ENCODE measurements around the gene CCL4L2.
"Not testable (repeated sequence)": the region's sequence is repeated elsewhere in the genome, so short reads cannot be mapped to it uniquely, and the experiment has no call there.

The CCL4L2 gene

DNA sequence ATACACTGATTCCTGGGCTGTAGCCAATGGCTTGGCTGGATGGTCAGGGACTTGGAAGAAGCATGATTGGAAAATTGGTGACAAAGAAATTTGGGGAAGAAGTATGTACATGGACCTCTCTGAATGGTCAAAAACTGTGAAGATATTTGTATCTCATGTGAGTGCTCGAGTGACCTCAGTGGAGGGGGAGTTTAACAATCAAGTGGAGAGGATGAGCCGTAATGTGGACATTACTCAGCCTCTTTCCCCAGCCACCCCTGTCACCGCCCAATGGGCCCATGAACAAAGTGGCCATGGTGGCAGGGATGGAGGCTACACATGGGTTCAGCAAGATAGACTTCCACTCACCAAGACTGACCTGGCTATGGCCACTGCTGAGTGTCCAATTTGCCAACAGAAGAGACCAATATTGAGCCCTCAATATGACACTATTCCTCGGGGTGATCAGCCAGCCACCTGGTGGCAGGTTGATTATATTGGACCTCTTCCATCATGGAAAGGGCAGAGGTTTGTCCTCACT is 10.8 kb downstream of the CCL4L2 start:
- not testable (repeated sequence) for DNase-seq

DNA sequence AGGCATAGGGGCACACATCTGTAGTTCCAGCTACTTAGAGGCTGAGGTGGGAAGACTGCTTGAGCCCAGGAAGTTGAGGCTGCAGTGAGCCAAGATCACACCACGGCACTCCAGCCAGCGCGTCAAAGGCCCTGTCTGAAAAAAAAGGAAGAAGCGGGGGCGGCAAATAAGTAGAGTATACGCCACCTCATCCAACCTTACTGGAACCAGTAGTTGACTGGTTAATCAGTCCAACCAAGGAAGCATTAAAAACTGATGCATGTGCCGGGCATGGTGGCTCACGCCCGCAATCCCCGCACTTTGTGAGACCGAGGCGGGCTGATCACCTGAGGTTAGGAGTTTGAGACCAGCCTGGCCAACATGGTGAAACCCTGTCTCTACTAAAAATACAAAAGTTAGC is 12.1 kb downstream of the CCL4L2 start:
- not testable (repeated sequence) for DNase-seq

DNA sequence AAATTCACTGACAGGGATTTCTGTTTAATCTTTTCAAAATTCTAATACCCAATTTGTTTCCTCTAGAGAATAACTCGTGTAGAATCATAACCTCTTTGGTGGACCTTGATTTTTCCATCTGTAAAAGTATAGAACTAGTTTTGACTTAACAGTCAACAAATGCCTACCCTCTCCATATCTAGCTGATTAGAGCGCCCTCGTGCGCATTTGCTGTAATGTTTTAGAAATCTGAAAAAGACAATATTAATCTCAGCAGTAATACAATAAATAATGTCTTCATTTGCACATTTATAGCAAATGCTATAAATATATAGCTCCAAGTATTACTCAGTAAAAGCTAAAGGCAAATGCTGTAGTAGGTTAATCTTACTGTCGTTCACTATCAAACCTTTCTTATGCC is 18.8 kb downstream of the CCL4L2 start:
- DNase-seq = not testable (repeated sequence)

DNA sequence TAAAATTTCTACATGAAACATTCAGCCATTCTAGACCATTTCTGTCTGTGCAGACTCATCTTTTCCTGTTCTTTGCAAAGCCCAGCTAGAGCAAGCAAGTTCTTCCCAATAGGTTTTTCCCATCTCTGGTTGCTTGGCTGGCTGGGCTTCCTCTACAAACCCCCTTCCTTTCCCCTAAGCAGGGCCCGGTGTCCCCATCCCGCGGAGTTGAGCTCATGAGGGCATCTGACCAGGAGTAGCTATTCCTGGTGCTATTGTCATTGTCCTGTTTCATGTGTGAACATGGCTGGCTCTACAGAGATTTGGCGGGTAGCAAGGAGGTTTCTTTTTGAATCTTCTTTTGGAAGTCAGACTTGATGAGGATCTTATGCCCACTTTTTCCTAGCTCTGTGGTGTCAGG is 31.2 kb downstream of the CCL4L2 start:
- not testable (repeated sequence) for DNase-seq

Data from activated CD4-positive, CD25-positive, alpha-beta regulatory T cell treated with anti-CD3 and anti-CD28 coated beads, Interleukin-2, amount 50 U/mL, for 72 hours (primary cell).